GM12878 (cell line): ENCODE measurements around the gene PRSS33. TPM values are rescaled to one million over a fixed set of nuclear protein-coding genes. Genes with fewer than 3 reads are reported as not detected.

Source experiments
- ATAC-seq: fragments of 200-7000 bp; cut with Tn5 transposase; 3 replicates; pipeline ENCODE4 v1.9.1; 2020; ENCODE audit warnings: mild to moderate bottlenecking, moderate library complexity
- BruUV-seq: library from RNA; stranded (reverse); fragments of 400-500 nt; replicated peaks from 2 replicates; lab custom pipeline; 2021; lab: Mats Ljungman, UMichigan
- CTCF ChIA-PET: fragments of 300-600 bp; sonication (Branson Sonifier 250); formaldehyde crosslinking; extraction: SDS; loops from one replicate; lab custom pipeline; 2021; ENCODE audit warnings: inconsistent platforms; lab: Yijun Ruan, JAX
- POLR2A ChIA-PET: fragments of 350-600 bp; formaldehyde crosslinking; extraction: SDS; loops from one replicate; lab custom pipeline; 2021; ENCODE audit warnings: inconsistent platforms; lab: Charles Lee
- RAD21 ChIA-PET: fragments of 300-600 bp; sonication (Branson Sonifier 250); formaldehyde crosslinking; loops from one replicate; lab custom pipeline; 2023; ENCODE audit warnings: antibody characterized with exemption; ENCODE audit not compliant: unreplicated experiment; lab: Charles Lee
- SMC1A ChIA-PET: fragments of 300-600 bp; sonication (Branson Sonifier 250); formaldehyde crosslinking; loops from one replicate; lab custom pipeline; 2023; ENCODE audit not compliant: unreplicated experiment, uncharacterized antibody; lab: Charles Lee
- DNase-seq: peaks from one replicate; pipeline ENCODE4 v3.0.0-alpha.2; 2011; ENCODE audit warnings: low read depth, low spot score
- FAIRE-seq: peaks from 3 replicates; lab custom pipeline; 2011; peaks lifted over from hg19 to GRCh38; lab: Jason Lieb, UNC
- H2AFZ ChIP-seq: 2 replicates; pipeline ENCODE4 v1.6.0; 2011; ENCODE audit warnings: low read depth, low read length, control low read depth; ENCODE audit not compliant: control insufficient read depth
- H3K27ac ChIP-seq: 2 replicates; pipeline ENCODE4 v1.5.1; 2011; ENCODE audit warnings: control low read depth; ENCODE audit not compliant: control insufficient read depth, insufficient read depth
- H3K27me3 ChIP-seq, 2 experiments: replicated peaks in 1 of 2; 2 replicates each; pipeline versions ENCODE4 v1.6.0 to v1.6.1; 2011; ENCODE audit warnings: low read length in 1 of 2; ENCODE audit not compliant: control insufficient read depth in 2 of 2, insufficient read depth in 2 of 2
- H3K36me3 ChIP-seq, 2 experiments: 2 replicates each; pipeline ENCODE4 v1.5.1; 2011; ENCODE audit warnings: low read length in 1 of 2; ENCODE audit not compliant: control insufficient read depth in 2 of 2, insufficient read depth in 2 of 2
- H3K4me1 ChIP-seq: 2 replicates; pipeline ENCODE4 v1.6.1; 2011; ENCODE audit warnings: mild to moderate bottlenecking, low read length, moderate library complexity, mixed read lengths; ENCODE audit not compliant: control insufficient read depth, insufficient read depth
- H3K4me2 ChIP-seq: 2 replicates; pipeline ENCODE4 v1.6.0; 2011; ENCODE audit warnings: control low read depth; ENCODE audit not compliant: control insufficient read depth, insufficient read depth
- H3K4me3 ChIP-seq: fragments of 200-600 bp; sonication (generic); 2 replicates; pipeline ENCODE4 v1.5.1; 2016
- H3K79me2 ChIP-seq: 2 replicates; pipeline ENCODE4 v1.6.0; 2011; ENCODE audit warnings: low read length; ENCODE audit not compliant: control insufficient read depth, insufficient read depth
- H3K9ac ChIP-seq: 2 replicates; pipeline ENCODE4 v1.8.0; 2011; ENCODE audit warnings: low read length, control low read depth, mixed read lengths; ENCODE audit not compliant: control insufficient read depth, insufficient read depth
- H3K9me3 ChIP-seq: replicated peaks from 3 replicates; pipeline ENCODE4 v1.5.1; 2011; ENCODE audit warnings: mild to moderate bottlenecking, low read length; ENCODE audit not compliant: control insufficient read depth, insufficient read depth
- H4K20me1 ChIP-seq: 2 replicates; pipeline ENCODE4 v1.6.0; 2011; ENCODE audit not compliant: control insufficient read depth, insufficient read depth
- CBX3 ChIP-seq: fragments of 200-600 bp; sonication (generic); IDR thresholded peaks from 2 replicates; pipeline ENCODE4 v1.6.1; 2016; ENCODE audit warnings: low read depth, borderline replicate concordance
- CHD2 ChIP-seq: IDR thresholded peaks from 2 replicates; pipeline ENCODE4 v1.6.1; 2011; ENCODE audit warnings: low read depth, low read length, improper control_type of control experiment, borderline replicate concordance
- EED ChIP-seq: sonication (generic); IDR thresholded peaks from 2 replicates; pipeline ENCODE4 v1.6.1; 2016; ENCODE audit warnings: antibody characterized with exemption, low read depth
- EGR1 ChIP-seq, 2 experiments: IDR thresholded peaks; 1 replicate in 1 of 2; 2 replicates in 1 of 2; pipeline ENCODE4 v1.6.1; 2011 to 2012; ENCODE audit warnings: low read depth in 2 of 2, low read length in 2 of 2, borderline replicate concordance in 1 of 2, mild to moderate bottlenecking in 1 of 2, moderate library complexity in 1 of 2
- EP300 ChIP-seq, 2 experiments: fragments of 150-350 bp in 1 of 2; IDR thresholded peaks; 2 replicates each; pipeline ENCODE4 v1.6.1; 2011 to 2012; ENCODE audit warnings: low read depth in 2 of 2, low read length in 2 of 2, borderline replicate concordance in 1 of 2, improper control_type of control experiment in 1 of 2, inconsistent platforms in 1 of 2; ENCODE audit not compliant: control insufficient read depth in 1 of 2
- FOXK2 ChIP-seq: fragments of 450-650 bp; IDR thresholded peaks from 2 replicates; pipeline ENCODE4 v1.6.1; 2017; ENCODE audit warnings: mild to moderate bottlenecking, moderate library complexity
- KAT2A ChIP-seq: conservative IDR thresholded peaks from 2 replicates; pipeline ENCODE4 v1.6.1; 2011; ENCODE audit warnings: low read depth, low read length; ENCODE audit not compliant: control insufficient read depth
- MEF2A ChIP-seq: IDR thresholded peaks from 2 replicates; pipeline ENCODE4 v1.6.1; 2011; ENCODE audit warnings: low read depth, mild to moderate bottlenecking, low read length, moderate library complexity; ENCODE audit not compliant: insufficient read depth
- NR2F1 ChIP-seq: fragments of 450-650 bp; conservative IDR thresholded peaks from 2 replicates; pipeline ENCODE4 v1.6.1; 2017; ENCODE audit warnings: mild to moderate bottlenecking
- RAD51 ChIP-seq: fragments of 450-650 bp; IDR thresholded peaks from 2 replicates; pipeline ENCODE4 v1.6.1; 2016; ENCODE audit warnings: moderate library complexity, mild to moderate bottlenecking, inconsistent platforms
- RB1 ChIP-seq: fragments of 450-650 bp; formaldehyde crosslinking; IDR thresholded peaks from 2 replicates; pipeline ENCODE4 v1.6.1; 2017; ENCODE audit warnings: mild to moderate bottlenecking, borderline replicate concordance
- RFX5 ChIP-seq: IDR thresholded peaks from 2 replicates; pipeline ENCODE4 v1.6.1; 2011; ENCODE audit warnings: low read depth, low read length, improper control_type of control experiment
- SREBF1 ChIP-seq: IDR thresholded peaks from 2 replicates; pipeline ENCODE4 v1.6.1; 2012; ENCODE audit warnings: mild to moderate bottlenecking, low read length
- USF2 ChIP-seq: IDR thresholded peaks from 2 replicates; pipeline ENCODE4 v1.6.1; 2011; ENCODE audit warnings: low read depth, low read length, improper control_type of control experiment, borderline replicate concordance
- YY1 ChIP-seq: IDR thresholded peaks from 2 replicates; pipeline ENCODE4 v1.6.1; 2011; ENCODE audit warnings: low read depth, mild to moderate bottlenecking, low read length
- ZNF687 ChIP-seq: fragments of 450-650 bp; IDR thresholded peaks from 2 replicates; pipeline ENCODE4 v1.6.1; 2017; ENCODE audit warnings: mild to moderate bottlenecking, moderate library complexity
- ZSCAN29 ChIP-seq: fragments of 450-650 bp; IDR thresholded peaks from 2 replicates; pipeline ENCODE4 v1.6.1; 2017; ENCODE audit warnings: mild to moderate bottlenecking, moderate library complexity
- WGBS: methylation state at CpG from one replicate; pipeline ENCODE4 v1.1.6; 2016; ENCODE audit warnings: low lambda C conversion rate; ENCODE audit not compliant: insufficient replicate concordance, insufficient coverage; ENCODE audit errors: missing lambda C conversion rate; 5-methylcytosine and 5-hydroxymethylcytosine counted together
- in situ Hi-C: fragments of 300-500 bp; cut with MboI; formaldehyde crosslinking; loops from 9 replicates; pipeline ENCODE4 v1.14.3; 2018; ENCODE audit warnings: mixed read lengths
- intact Hi-C: fragments of 100-400 bp; cut with micrococcal nuclease; formaldehyde crosslinking; loops from one replicate; pipeline ENCODE4 v1.14.2; 2022; ENCODE audit not compliant: unreplicated experiment
- polyA plus RNA-seq, 11 experiments: library from polyadenylated mRNA; depleted of rRNA in 4 of 11; unstranded in 6 of 11; stranded (reverse) in 5 of 11; fragments of >200 nt; fragmentation: Nextera tagmentation in 4 of 11; fragmentation: Illumina TruSeq in 1 of 11; extraction: Ambion mirVana in 4 of 11; extraction: Trizol in 1 of 11; gene quantifications; 1 replicate in 1 of 11; 2 replicates in 10 of 11; pipeline versions ENCODE4 v1.2.1 to v1.2.3, GENCODE V29; 2011 to 2016; ENCODE audit warnings: inconsistent platforms in 2 of 11, missing spikeins in 2 of 11, low read depth in 1 of 11
- total RNA-seq, 4 experiments: library from RNA; depleted of rRNA in 3 of 4; stranded (reverse); fragments of >200 nt in 3 of 4; fragmentation: Illumina TruSeq in 1 of 4; extraction: Trizol in 1 of 4; gene quantifications; 2 replicates each; pipeline versions ENCODE4 v1.2.1 to v1.2.3, GENCODE V29; 2013 to 2021

PRSS33 gene
- total and polyA plus RNA-seq, 10 of the 15 experiments (the other 5 are each of a cell fraction or from before 2014, with no cell fraction given), result not detected

DNA sequence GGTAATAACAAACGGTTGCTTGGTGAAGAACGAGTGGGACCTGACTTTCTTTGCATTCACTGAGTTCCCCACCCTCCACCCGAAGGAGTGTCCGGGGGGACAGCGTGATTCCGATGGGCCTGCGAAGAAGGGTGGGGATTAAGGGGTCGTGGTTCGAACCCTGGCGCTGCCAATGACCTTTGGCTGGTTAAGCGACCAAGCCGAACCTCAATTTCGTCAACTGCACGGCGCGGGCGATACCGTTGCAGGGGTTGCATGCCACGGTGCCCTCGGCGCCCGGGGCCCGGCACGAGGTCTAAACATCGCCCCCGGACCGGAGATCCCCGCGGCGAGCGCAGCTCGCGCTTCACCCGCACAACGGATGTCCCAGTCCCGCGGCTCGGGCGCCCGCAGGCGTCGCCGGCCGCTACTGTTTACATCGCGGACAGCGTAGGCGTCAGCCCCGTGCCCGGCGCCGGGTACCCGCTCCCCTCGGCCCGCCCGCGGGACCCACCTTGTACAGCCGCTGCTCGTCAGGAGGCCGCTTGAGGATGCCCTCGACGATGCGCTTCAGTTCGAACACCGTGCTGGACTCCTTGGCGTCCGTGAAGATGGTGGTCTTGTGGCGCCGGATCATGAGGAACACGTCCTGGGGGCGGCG, 10.7 kb downstream of the PRSS33 start (continued):
- TF ChIP-seq NR2F1, result 0 out of 2 replicates have a peak, but pooled peaks have one; percentile 15
- no peak for TF ChIP-seq RFX5
- TF ChIP-seq ZSCAN29, result no peak
- no peak for TF ChIP-seq RAD51
- no peak for TF ChIP-seq USF2
- no peak for TF ChIP-seq EED
- TF ChIP-seq FOXK2, result no peak; the same call in 1 of the 2 replicates
- peak in 1 of 2 experiments; percentile 47; a peak in 1 of 3 replicates for TF ChIP-seq EGR1 (IDR thresholded peaks at IDR 0.05; ENCODE audit: borderline replicate concordance in 1 of 2, low read depth in 2 of 2, low read length in 2 of 2)
- TF ChIP-seq EP300 (IDR thresholded peaks at IDR 0.05; ENCODE audit: borderline replicate concordance in 1 of 2, control insufficient read depth in 1 of 2, low read depth in 2 of 2, low read length in 2 of 2), result no peak

GRCh38 chr16:2775765-2776499, 11.4 kb downstream of the PRSS33 start:
- intact Hi-C loops, result loop anchor here (2.0 kb wide), 1 partner anchor 23 kb away; the partner anchor contains the start of gene SRRM2
- TF ChIP-seq YY1 (no peak), RB1 (no peak), CBX3 (no peak), KAT2A (no peak), MEF2A (no peak), CHD2 (no peak), SREBF1 (no peak), ZNF687 (no peak)

More at GRCh38 chr16:2775765-2776499, 11.4 kb downstream of the PRSS33 start:
- no peaks in the 10 kb centered on the region for H3K27me3 ChIP-seq
- ChIA-PET SMC1A (interaction anchor here (1.9 kb wide), 1 partner anchor 24 kb away, joined by 4 read pairs; the partner anchor contains the start of gene SRRM2), CTCF (interaction anchor here (0.9 kb wide), 1 partner anchor 92 kb away, joined by 4 read pairs; no protein-coding TSS in a partner anchor), POLR2A (interaction anchor here (0.8 to 3.9 kb wide), 3 partner anchors 9 to 25 kb away, joined by 4 to 27 read pairs (median 8); partner anchors contain the start of gene SRRM2), RAD21 (interaction anchor here (1.3 kb wide), 1 partner anchor 22 kb away, joined by 4 read pairs; no protein-coding TSS in a partner anchor)
- no peaks in the 10 kb centered on the region for H3K9me3 ChIP-seq
- no peak for ATAC-seq
- 54% methylated on average over 11 of the region's 11 CpGs for WGBS
- H3K9ac ChIP-seq, result peak overlapping the region; percentile 75
- H4K20me1 ChIP-seq, result no peaks in the 10 kb centered on the region
- in situ Hi-C loops, result no loop called here
- peaks cover 5 to 10% of the 10 kb centered on the region in 2 experiments; a peak in 3 of 4 replicates for H3K36me3 ChIP-seq
- DNase-seq, result no peak
- FAIRE-seq, result peak; percentile 56
- peak overlapping the region; percentile 67 for H3K4me2 ChIP-seq
- peaks cover 30% of the 10 kb centered on the region for H3K79me2 ChIP-seq
- BruUV-seq, result TSS peak; percentile 54
- H3K4me1 ChIP-seq, result 0 out of 2 replicates have a peak, but pooled peaks cover 4% of the 10 kb centered on the region
- H2AFZ ChIP-seq, result no peak overlapping the region
- H3K4me3 ChIP-seq, result peak overlapping the region; percentile 89
- H3K27ac ChIP-seq, result peak overlapping the region; percentile 70; the same call in 1 of the 2 replicates
